Keratinocyte (primary cell): ENCODE data around the gene WDR47. TPM values are rescaled to one million over a fixed set of nuclear protein-coding genes. Genes with fewer than 3 reads are reported as not detected.

Experiments used
- DNase-seq: peaks from one replicate; pipeline ENCODE4 v3.0.0-alpha.2; 2011; ENCODE audit warnings: low read depth, missing footprints, low spot score
- FAIRE-seq: peaks from 2 replicates; lab custom pipeline; 2011; peaks lifted over from hg19 to GRCh38; lab: Jason Lieb, UNC
- H2AFZ ChIP-seq: 2 replicates; pipeline ENCODE4 v1.6.0; 2012; ENCODE audit warnings: low read length, control low read depth, inconsistent platforms; ENCODE audit not compliant: control insufficient read depth
- H3K27ac ChIP-seq: 2 replicates; pipeline ENCODE4 v1.5.1; 2011; ENCODE audit warnings: low read length; ENCODE audit not compliant: control insufficient read depth, insufficient read depth
- H3K27me3 ChIP-seq: 3 replicates; pipeline ENCODE4 v1.6.0; 2011; ENCODE audit warnings: low read length; ENCODE audit not compliant: control insufficient read depth, insufficient read depth; ENCODE audit errors: extremely low read depth
- H3K36me3 ChIP-seq, 2 experiments: 2 replicates in 1 of 2; 3 replicates in 1 of 2; pipeline ENCODE4 v1.5.1; 2011; ENCODE audit warnings: low read length in 2 of 2, mild to moderate bottlenecking in 1 of 2; ENCODE audit not compliant: control insufficient read depth in 2 of 2, insufficient read depth in 2 of 2; ENCODE audit errors: extremely low read depth in 1 of 2
- H3K4me1 ChIP-seq: 3 replicates; pipeline ENCODE4 v1.5.1; 2011; ENCODE audit warnings: low read length; ENCODE audit not compliant: control insufficient read depth, insufficient read depth; ENCODE audit errors: extremely low read depth
- H3K4me2 ChIP-seq: 3 replicates; pipeline ENCODE4 v1.6.0; 2011; ENCODE audit warnings: low read depth, low read length; ENCODE audit not compliant: control insufficient read depth, insufficient read depth; ENCODE audit errors: extremely low read depth
- H3K4me3 ChIP-seq, 3 experiments: fragments of 200-600 bp in 1 of 3; sonication (generic) in 1 of 3; 2 replicates in 2 of 3; 3 replicates in 1 of 3; pipeline ENCODE4 v1.5.1; 2011 to 2016; ENCODE audit warnings: low read length in 3 of 3, mild to moderate bottlenecking in 3 of 3, control low read depth in 2 of 3, inconsistent platforms in 1 of 3, low read depth in 1 of 3, mixed read lengths in 1 of 3, mixed run types in 1 of 3, moderate library complexity in 1 of 3; ENCODE audit not compliant: control insufficient read depth in 2 of 3, insufficient read depth in 2 of 3; ENCODE audit errors: extremely low read depth in 1 of 3
- H3K79me2 ChIP-seq: 2 replicates; pipeline ENCODE4 v1.6.0; 2012; ENCODE audit warnings: low read length; ENCODE audit not compliant: control insufficient read depth, insufficient read depth
- H3K9ac ChIP-seq: 3 replicates; pipeline ENCODE4 v1.6.0; 2011; ENCODE audit warnings: low read length; ENCODE audit not compliant: control insufficient read depth, insufficient read depth; ENCODE audit errors: extremely low read depth
- H3K9me1 ChIP-seq: 3 replicates; pipeline ENCODE4 v1.6.0; 2011; ENCODE audit warnings: low read length; ENCODE audit not compliant: control insufficient read depth, insufficient read depth; ENCODE audit errors: extremely low read depth
- H3K9me3 ChIP-seq: 2 replicates; pipeline ENCODE4 v1.5.1; 2012; ENCODE audit warnings: low read depth, low read length; ENCODE audit not compliant: control insufficient read depth
- H4K20me1 ChIP-seq: 3 replicates; pipeline ENCODE4 v1.6.0; 2011; ENCODE audit warnings: low read length; ENCODE audit not compliant: control insufficient read depth, insufficient read depth; ENCODE audit errors: extremely low read depth
- EZH2 ChIP-seq: IDR thresholded peaks from one replicate; pipeline ENCODE4 v1.6.1; 2012; ENCODE audit warnings: inconsistent platforms, mild to moderate bottlenecking, low read length, moderate library complexity
- dilution Hi-C: fragments of 300-500 bp; cut with MboI; formaldehyde crosslinking; loops from one replicate; pipeline ENCODE4 v1.7.0; 2020; ENCODE audit warnings: low sequenced_read_pairs; ENCODE audit not compliant: extremely low pct_ligation_motif_present
- polyA plus RNA-seq, 5 experiments: library from polyadenylated mRNA; depleted of rRNA in 3 of 5; stranded (reverse) in 3 of 5; stranded (forward) in 1 of 5; unstranded in 1 of 5; fragments of >200 nt; gene quantifications; 1 replicate in 1 of 5; 2 replicates in 3 of 5; 3 replicates in 1 of 5; pipeline versions ENCODE4 v1.2.1 to v1.2.3, GENCODE V29; 2011 to 2012; ENCODE audit warnings: missing spikeins in 2 of 5, low read depth in 1 of 5, low replicate concordance in 1 of 5
- small RNA-seq, 3 experiments: library from RNA; depleted of rRNA; stranded (forward); fragments of <200 nt; gene quantifications; one replicate each; pipeline ENCODE3, GENCODE V24; 2012; ENCODE audit warnings: low read depth in 3 of 3, low replicate concordance in 1 of 3; ENCODE audit not compliant: insufficient read length in 3 of 3
- TF ChIP-seq, protein P1 (sequence below), 3 experiments: IDR thresholded peaks in 1 of 3; conservative IDR thresholded peaks in 1 of 3; optimal IDR thresholded peaks in 1 of 3; 2 replicates in 2 of 3; 3 replicates in 1 of 3; pipeline versions ENCODE3 to v1.5.1; 2011; ENCODE audit warnings: low read length in 3 of 3, mild to moderate bottlenecking in 3 of 3, moderate library complexity in 2 of 3, control low read depth in 1 of 3, inconsistent platforms in 1 of 3; ENCODE audit not compliant: insufficient read depth in 2 of 3; ENCODE audit errors: extremely low read depth in 1 of 3

Gene WDR47
- polyA plus RNA-seq, 1 donor (not counting 4 experiments of a cell fraction or from before 2014, with no cell fraction given) = 54.7 TPM

DNA sequence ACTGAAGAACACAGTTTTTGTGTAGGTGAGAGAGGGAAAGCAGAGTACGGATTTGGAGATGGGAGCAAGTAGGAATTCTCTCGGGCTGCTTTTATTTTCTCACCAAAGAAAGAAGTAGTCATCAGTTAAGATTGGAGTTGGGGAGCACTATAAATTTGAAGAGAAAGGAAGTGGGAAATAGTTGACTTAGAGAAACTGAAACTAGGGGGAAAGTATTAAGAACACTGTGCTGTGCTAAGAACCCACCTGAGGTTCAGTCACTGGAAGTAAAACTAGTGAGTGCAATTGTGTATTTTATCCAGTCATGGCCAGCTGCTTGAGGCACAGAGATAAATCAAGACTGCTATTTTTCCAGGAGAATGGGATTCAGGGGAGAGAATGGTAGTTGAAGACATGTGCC, 116.0 kb downstream of the WDR47 start:
- H3K79me2 ChIP-seq = no peaks in the 10 kb centered on the region
- dilution Hi-C loops = no loop called here
- no peak overlapping the region for H3K9ac ChIP-seq
- no peaks in the 10 kb centered on the region for H4K20me1 ChIP-seq
- DNase-seq (no peak), FAIRE-seq (no peak)
- H3K4me3 ChIP-seq = no peak overlapping the region
- H3K9me3 ChIP-seq = no peaks in the 10 kb centered on the region
- H3K27me3 ChIP-seq = no peaks in the 10 kb centered on the region
- peaks cover 23 to 33% of the 10 kb centered on the region in 2 experiments for H3K36me3 ChIP-seq
- TF ChIP-seq, protein P1, sequence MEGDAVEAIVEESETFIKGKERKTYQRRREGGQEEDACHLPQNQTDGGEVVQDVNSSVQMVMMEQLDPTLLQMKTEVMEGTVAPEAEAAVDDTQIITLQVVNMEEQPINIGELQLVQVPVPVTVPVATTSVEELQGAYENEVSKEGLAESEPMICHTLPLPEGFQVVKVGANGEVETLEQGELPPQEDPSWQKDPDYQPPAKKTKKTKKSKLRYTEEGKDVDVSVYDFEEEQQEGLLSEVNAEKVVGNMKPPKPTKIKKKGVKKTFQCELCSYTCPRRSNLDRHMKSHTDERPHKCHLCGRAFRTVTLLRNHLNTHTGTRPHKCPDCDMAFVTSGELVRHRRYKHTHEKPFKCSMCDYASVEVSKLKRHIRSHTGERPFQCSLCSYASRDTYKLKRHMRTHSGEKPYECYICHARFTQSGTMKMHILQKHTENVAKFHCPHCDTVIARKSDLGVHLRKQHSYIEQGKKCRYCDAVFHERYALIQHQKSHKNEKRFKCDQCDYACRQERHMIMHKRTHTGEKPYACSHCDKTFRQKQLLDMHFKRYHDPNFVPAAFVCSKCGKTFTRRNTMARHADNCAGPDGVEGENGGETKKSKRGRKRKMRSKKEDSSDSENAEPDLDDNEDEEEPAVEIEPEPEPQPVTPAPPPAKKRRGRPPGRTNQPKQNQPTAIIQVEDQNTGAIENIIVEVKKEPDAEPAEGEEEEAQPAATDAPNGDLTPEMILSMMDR (optimal IDR thresholded peaks at IDR 0.05 in 1 of 3, IDR thresholded peaks at IDR 0.05 in 1 of 3, conservative IDR thresholded peaks at IDR 0.05 in 1 of 3; ENCODE audit: extremely low read depth in 1 of 3, insufficient read depth in 2 of 3, low read length in 3 of 3) = no peak
- no peak for TF ChIP-seq EZH2
- no peak overlapping the region for H3K4me2 ChIP-seq
- H3K4me1 ChIP-seq = no peaks in the 10 kb centered on the region
- no peaks in the 10 kb centered on the region for H3K9me1 ChIP-seq
- H3K27ac ChIP-seq = no peak overlapping the region
- no peak overlapping the region for H2AFZ ChIP-seq

Small RNAs within 50 kb of the gene (small RNA-seq; reads per million reads assigned to genes)
- gene BX679664.1 (0 reads per million in 3 experiments), gene BX679664.2 (0 reads per million in 3 experiments)

Other genes starting within 250 kb of the WDR47 start
- gene AKNAD1, start 185.0 kb downstream of the WDR47 start, polyA plus RNA-seq = 4.6 to 6.9 TPM (median 5.1 TPM) in 3 replicates
- gene GPSM2, start 165.1 kb downstream of the WDR47 start, polyA plus RNA-seq = 58.0 to 109 TPM (median 74.7 TPM) in 3 replicates
- gene CLCC1, start 78.6 kb downstream of the WDR47 start, polyA plus RNA-seq = 16.3 to 23.4 TPM (median 16.3 TPM) in 3 replicates
- 73.6 to 151 TPM (median 89.7 TPM) in 3 replicates for gene TAF13, start 33.9 kb upstream of the WDR47 start, polyA plus RNA-seq
- gene TMEM167B, start 48.7 kb upstream of the WDR47 start, polyA plus RNA-seq = 13.6 to 15.9 TPM (median 15.7 TPM) in 3 replicates
- gene ELAPOR1, start 72.0 kb upstream of the WDR47 start, polyA plus RNA-seq = 0.21 to 0.36 TPM (median 0.24 TPM) in 3 replicates
- 198 to 233 TPM (median 203 TPM) in 3 replicates for gene SARS1, start 171.8 kb upstream of the WDR47 start, polyA plus RNA-seq
- 7.3 to 13.7 TPM (median 12.6 TPM) in 3 replicates for gene CELSR2, start 207.4 kb upstream of the WDR47 start, polyA plus RNA-seq
- 2.9 to 10.2 TPM (median 9.4 TPM) in 3 replicates for gene PSRC1, start 241.0 kb upstream of the WDR47 start, polyA plus RNA-seq